K562 (cell line): ENCODE data around the gene GOLGA2. TPM values are rescaled to one million over a fixed set of nuclear protein-coding genes. Genes with fewer than 3 reads are reported as not detected.

ENCODE experiments used
- CBX3 ChIP-seq, 2 experiments: IDR thresholded peaks; 1 replicate in 1 of 2; 2 replicates in 1 of 2; pipeline ENCODE4 v1.6.1; 2012; ENCODE audit warnings: inconsistent platforms in 2 of 2, low read length in 2 of 2, borderline replicate concordance in 1 of 2, control low read depth in 1 of 2
- CEBPZ ChIP-seq: fragments of 150-350 bp; IDR thresholded peaks from 2 replicates; pipeline ENCODE4 v1.6.1; 2014; ENCODE audit warnings: low read depth, mild to moderate bottlenecking, low read length, borderline replicate concordance
- CSDE1 ChIP-seq, 2 experiments: fragments of 450-650 bp; IDR thresholded peaks; 2 replicates each; pipeline ENCODE4 v1.6.1; 2016; ENCODE audit warnings: mild to moderate bottlenecking in 1 of 2
- EP300 ChIP-seq: IDR thresholded peaks from 2 replicates; pipeline ENCODE4 v1.6.1; 2012; ENCODE audit warnings: low read length, improper control_type of control experiment
- JUNB ChIP-seq: fragments of 450-650 bp; formaldehyde crosslinking; conservative IDR thresholded peaks from 2 replicates; pipeline ENCODE4 v1.4.0; 2020; ENCODE audit warnings: mild to moderate bottlenecking
- KLF6 ChIP-seq: fragments of 250-450 bp; sonication (Bioruptor Pico); IDR thresholded peaks from 2 replicates; pipeline ENCODE4 v1.4.0; 2020; ENCODE audit warnings: mild to moderate bottlenecking, moderate library complexity, borderline replicate concordance
- NFXL1 ChIP-seq: fragments of 450-650 bp; formaldehyde crosslinking; IDR thresholded peaks from 2 replicates; pipeline ENCODE4 v1.4.0; 2021; ENCODE audit warnings: mild to moderate bottlenecking
- OTX1 ChIP-seq: fragments of 450-650 bp; formaldehyde crosslinking; IDR thresholded peaks from 2 replicates; pipeline ENCODE4 v1.4.0; 2022; ENCODE audit warnings: mild to moderate bottlenecking
- RREB1 ChIP-seq: fragments of 250-450 bp; sonication (Bioruptor Pico); IDR thresholded peaks from 2 replicates; pipeline ENCODE4 v1.4.0; 2020
- SAP30 ChIP-seq: fragments of 200-600 bp; sonication (generic); IDR thresholded peaks from 2 replicates; pipeline ENCODE4 v1.6.1; 2012; ENCODE audit warnings: borderline replicate concordance, low read depth, mild to moderate bottlenecking, moderate library complexity, low read length, control low read depth, inconsistent platforms; ENCODE audit not compliant: insufficient read depth, poor library complexity, severe bottlenecking
- SREBF1 ChIP-seq: fragments of 150-350 bp; IDR thresholded peaks from 2 replicates; pipeline ENCODE4 v1.6.1; 2014; ENCODE audit warnings: antibody characterized with exemption, low read depth, low read length, borderline replicate concordance
- TBP ChIP-seq: optimal IDR thresholded peaks from 2 replicates; pipeline ENCODE3; 2011; ENCODE audit warnings: low read depth, low read length, improper control_type of control experiment
- TRIM28 ChIP-seq: fragments of 450-650 bp; IDR thresholded peaks from 2 replicates; pipeline ENCODE4 v1.6.1; 2017
- ZNF197 ChIP-seq: fragments of 200-800 bp; sonication (Bioruptor generic); IDR thresholded peaks from 2 replicates; pipeline ENCODE4 v1.6.1; 2016; ENCODE audit warnings: low read depth, missing genetic modification characterization, missing compliant biosample characterization
- ZNF583 ChIP-seq: fragments of 250-450 bp; sonication (Bioruptor Pico); IDR thresholded peaks from 2 replicates; pipeline ENCODE4 v1.4.0; 2020
- ZNF655 ChIP-seq: fragments of 250-450 bp; sonication (Bioruptor Pico); IDR thresholded peaks from 2 replicates; pipeline ENCODE4 v1.5.0; 2021
- ZNF79 ChIP-seq: fragments of 250-450 bp; sonication (Bioruptor Pico); IDR thresholded peaks from 2 replicates; pipeline ENCODE4 v1.4.0; 2020; ENCODE audit warnings: low read depth, mild to moderate bottlenecking, moderate library complexity
- polyA plus RNA-seq, 8 experiments: library from polyadenylated mRNA; depleted of rRNA in 4 of 8; stranded (reverse) in 5 of 8; unstranded in 3 of 8; fragments of >200 nt; fragmentation: Nextera tagmentation in 2 of 8; fragmentation: Illumina TruSeq in 1 of 8; extraction: Ambion mirVana in 2 of 8; extraction: Trizol in 1 of 8; gene quantifications; 2 replicates each; pipeline versions ENCODE4 v1.2.1 to v1.2.3, GENCODE V29; 2011 to 2014; ENCODE audit warnings: inconsistent platforms in 1 of 8, missing spikeins in 1 of 8
- total RNA-seq, 7 experiments: library from RNA; depleted of rRNA in 6 of 7; stranded (reverse); fragments of >200 nt in 6 of 7; fragmentation: Illumina TruSeq in 2 of 7; extraction: Trizol in 2 of 7; gene quantifications; 2 replicates each; pipeline versions ENCODE4 v1.2.1 to v1.2.3, GENCODE V29; 2011 to 2021; ENCODE audit warnings: low replicate concordance in 1 of 7

GOLGA2 gene
- total and polyA plus RNA-seq, 9 of the 15 experiments (the other 6 are each of a cell fraction or from before 2014, with no cell fraction given) = 15.7 to 138 (median 76.0) TPM

- TF ChIP-seq CEBPZ (no peak), ZNF79 (no peak), KLF6 (CRISPR knock-in tag) (no peak), TRIM28 (no peak), ZNF655 (no peak), SREBF1 (0 out of 2 replicates have a peak, but pooled peaks have one; percentile 9), TBP (peak; percentile 80), NFXL1 (CRISPR knock-in tag) (no peak), CBX3 (IDR thresholded peaks at IDR 0.05; ENCODE audit: borderline replicate concordance in 1 of 2, low read length in 2 of 2) (0 out of 3 replicates have a peak, but pooled peaks of 1 of the 2 experiments have one; percentile 3), SAP30 (peak; percentile 75), OTX1 (CRISPR knock-in tag) (no peak), ZNF583 (CRISPR knock-in tag) (0 out of 2 replicates have a peak, but pooled peaks have one; percentile 50), ZNF197 (CRISPR knock-in tag) (no peak), JUNB (CRISPR knock-in tag) (no peak), EP300 (no peak), CSDE1 (IDR thresholded peaks at IDR 0.05) (no peak), RREB1 (peak; percentile 98)
Measured at GRCh38 chr9:128249908-128250838, 25.6 kb downstream of the GOLGA2 start (continued).
